HL-60 (cell line): ENCODE results near the gene NPR3.

Source experiments
- DNase-seq, 2 experiments: peaks; one replicate each; pipeline ENCODE4 v3.0.0-alpha.2; 2010 to 2020; ENCODE audit warnings: low read depth in 1 of 2, low spot score in 1 of 2
- H3K27ac ChIP-seq: fragments of 250-450 bp; sonication (Bioruptor Pico); replicated peaks from 2 replicates; pipeline ENCODE4 v1.5.1; 2020; ENCODE audit warnings: mild to moderate bottlenecking, moderate library complexity
- H3K27me3 ChIP-seq: fragments of 250-450 bp; sonication (Bioruptor Pico); 2 replicates; pipeline ENCODE4 v1.5.1; 2021; ENCODE audit warnings: mild to moderate bottlenecking, moderate library complexity; ENCODE audit not compliant: insufficient read depth, poor library complexity, severe bottlenecking
- H3K4me3 ChIP-seq: replicated peaks from 2 replicates; pipeline ENCODE4 v1.5.1; 2011; ENCODE audit warnings: mild to moderate bottlenecking, control low read depth, low read length; ENCODE audit not compliant: insufficient read depth
- CTCF ChIP-seq: IDR thresholded peaks from one replicate; pipeline ENCODE4 v1.5.1; 2011; ENCODE audit warnings: low read length, control low read depth, inconsistent platforms; ENCODE audit not compliant: insufficient read depth
- GABPA ChIP-seq: IDR thresholded peaks from 2 replicates; pipeline ENCODE4 v1.6.1; 2012; ENCODE audit warnings: low read depth
- POLR2AphosphoS5 ChIP-seq: IDR thresholded peaks from 2 replicates; pipeline ENCODE4 v1.6.1; 2012; ENCODE audit warnings: low read depth
- SPI1 ChIP-seq: IDR thresholded peaks from 2 replicates; pipeline ENCODE4 v1.6.1; 2012; ENCODE audit warnings: low read depth, mild to moderate bottlenecking, borderline replicate concordance
- TF ChIP-seq, protein P1 (sequence below): IDR thresholded peaks from 2 replicates; pipeline ENCODE4 v1.6.1; 2012; ENCODE audit warnings: low read depth; ENCODE audit not compliant: insufficient replicate concordance

Gene NPR3

GRCh38 chr5:32703957-32704356 lies 7.2 kb upstream of the NPR3 start:
- no peak overlapping the region for H3K4me3 ChIP-seq
- no peak overlapping the region for H3K27ac ChIP-seq
- no peak for TF ChIP-seq SPI1
- no peak for TF ChIP-seq CTCF
- peaks cover 8% of the 10 kb centered on the region for H3K27me3 ChIP-seq
- no peak for DNase-seq

- no peak for TF ChIP-seq CTCF
- no peak for DNase-seq
- H3K4me3 ChIP-seq = no peak overlapping the region
- H3K27me3 ChIP-seq = peaks cover 36% of the 10 kb centered on the region
- H3K27ac ChIP-seq = no peak overlapping the region
Measured at GRCh38 chr5:32707418-32707997, 3.6 kb upstream of the NPR3 start.

GRCh38 chr5:32708949-32709348 lies 2.2 kb upstream of the NPR3 start:
- Histone ChIP-seq H3K27me3 (peaks cover 50% of the 10 kb centered on the region), H3K4me3 (no peak overlapping the region), H3K27ac (no peak overlapping the region)
- no peak for DNase-seq
- TF ChIP-seq POLR2AphosphoS5 (no peak), GABPA (no peak), CTCF (no peak), SPI1 (no peak)
- TF ChIP-seq, protein P1, sequence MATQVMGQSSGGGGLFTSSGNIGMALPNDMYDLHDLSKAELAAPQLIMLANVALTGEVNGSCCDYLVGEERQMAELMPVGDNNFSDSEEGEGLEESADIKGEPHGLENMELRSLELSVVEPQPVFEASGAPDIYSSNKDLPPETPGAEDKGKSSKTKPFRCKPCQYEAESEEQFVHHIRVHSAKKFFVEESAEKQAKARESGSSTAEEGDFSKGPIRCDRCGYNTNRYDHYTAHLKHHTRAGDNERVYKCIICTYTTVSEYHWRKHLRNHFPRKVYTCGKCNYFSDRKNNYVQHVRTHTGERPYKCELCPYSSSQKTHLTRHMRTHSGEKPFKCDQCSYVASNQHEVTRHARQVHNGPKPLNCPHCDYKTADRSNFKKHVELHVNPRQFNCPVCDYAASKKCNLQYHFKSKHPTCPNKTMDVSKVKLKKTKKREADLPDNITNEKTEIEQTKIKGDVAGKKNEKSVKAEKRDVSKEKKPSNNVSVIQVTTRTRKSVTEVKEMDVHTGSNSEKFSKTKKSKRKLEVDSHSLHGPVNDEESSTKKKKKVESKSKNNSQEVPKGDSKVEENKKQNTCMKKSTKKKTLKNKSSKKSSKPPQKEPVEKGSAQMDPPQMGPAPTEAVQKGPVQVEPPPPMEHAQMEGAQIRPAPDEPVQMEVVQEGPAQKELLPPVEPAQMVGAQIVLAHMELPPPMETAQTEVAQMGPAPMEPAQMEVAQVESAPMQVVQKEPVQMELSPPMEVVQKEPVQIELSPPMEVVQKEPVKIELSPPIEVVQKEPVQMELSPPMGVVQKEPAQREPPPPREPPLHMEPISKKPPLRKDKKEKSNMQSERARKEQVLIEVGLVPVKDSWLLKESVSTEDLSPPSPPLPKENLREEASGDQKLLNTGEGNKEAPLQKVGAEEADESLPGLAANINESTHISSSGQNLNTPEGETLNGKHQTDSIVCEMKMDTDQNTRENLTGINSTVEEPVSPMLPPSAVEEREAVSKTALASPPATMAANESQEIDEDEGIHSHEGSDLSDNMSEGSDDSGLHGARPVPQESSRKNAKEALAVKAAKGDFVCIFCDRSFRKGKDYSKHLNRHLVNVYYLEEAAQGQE = no peak

DNA sequence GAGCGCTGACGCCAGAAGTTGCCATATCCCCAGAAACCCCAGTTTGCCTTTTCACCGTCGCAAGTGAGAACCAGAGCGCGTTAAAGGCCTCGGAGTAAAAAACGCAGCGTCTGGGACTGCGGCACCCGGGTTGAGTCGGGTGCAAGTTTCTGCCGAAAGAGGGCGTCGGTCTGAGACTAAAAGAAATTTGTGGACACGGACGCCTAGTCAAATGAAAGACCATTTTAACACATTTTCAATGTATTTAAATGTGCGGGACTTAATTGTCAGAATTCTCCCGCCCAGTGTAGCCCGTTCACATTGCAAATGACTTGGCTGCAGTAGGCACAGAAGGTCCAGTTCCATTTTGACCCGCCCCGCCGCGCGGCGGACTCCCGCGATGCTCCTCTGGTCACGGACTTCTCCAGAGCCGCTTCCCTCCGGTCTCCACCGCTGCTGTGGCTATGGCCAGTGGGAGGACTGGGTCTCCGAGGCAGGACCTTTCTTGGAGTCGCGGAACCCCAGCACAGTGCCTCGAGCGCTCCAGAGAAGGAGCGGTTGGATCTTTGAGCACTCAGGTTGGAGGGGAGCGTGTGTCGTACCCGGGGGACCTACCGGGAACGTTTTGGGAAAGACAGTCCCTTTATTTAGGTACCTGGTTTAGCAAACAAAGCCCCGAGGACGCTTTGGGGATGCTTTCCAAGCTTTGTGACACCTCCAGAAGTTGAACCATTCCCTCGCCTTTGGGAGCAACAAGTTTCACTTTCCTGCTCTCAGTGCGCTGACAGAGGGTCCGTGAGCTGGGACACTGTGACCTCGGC lies 1.2 kb upstream of the NPR3 start:
- peak; percentile 23 to 69 for DNase-seq
- peak overlapping the region; percentile 45 for H3K4me3 ChIP-seq
- H3K27ac ChIP-seq = no peak overlapping the region
- no peak for TF ChIP-seq GABPA
- peak; percentile 45 for TF ChIP-seq CTCF
- TF ChIP-seq POLR2AphosphoS5 = no peak
- no peak for TF ChIP-seq SPI1
- TF ChIP-seq, protein P1 = no peak
- peaks cover 54% of the 10 kb centered on the region for H3K27me3 ChIP-seq
